IPS-NIHi7 (cell line): ENCODE results near the gene ABTB2.
A peak's percentile ranks its signal among the peaks of the same experiment; 100 is the strongest.

Experiments
- DNase-seq: peaks from one replicate; pipeline ENCODE4 v3.0.0; 2012; ENCODE audit warnings: mixed read lengths; ENCODE audit errors: extremely low spot score

ABTB2 gene

GRCh38 chr11:34214961-34215805 lies 142.6 kb downstream of the ABTB2 start:
- no peak for DNase-seq

- no peak for DNase-seq
These were observed 144.4 kb downstream of the ABTB2 start for GRCh38 chr11:34213366-34213765.

- DNase-seq, result no peak
These were observed 145.2 kb downstream of the ABTB2 start for GRCh38 chr11:34212566-34212965.

- DNase-seq, result peak; percentile 49
These were observed 148.0 kb downstream of the ABTB2 start for GRCh38 chr11:34209809-34210208.

GRCh38 chr11:34208266-34209135 lies 149.3 kb downstream of the ABTB2 start:
- no peak for DNase-seq

- DNase-seq, result no peak
These were observed 150.2 kb downstream of the ABTB2 start for GRCh38 chr11:34207487-34208180.

- no peak for DNase-seq
These were observed 151.2 kb downstream of the ABTB2 start for GRCh38 chr11:34206407-34207300.

GRCh38 chr11:34205326-34206035 lies 152.3 kb downstream of the ABTB2 start:
- DNase-seq, result no peak

GRCh38 chr11:34204396-34205279 lies 153.2 kb downstream of the ABTB2 start:
- no peak for DNase-seq

GRCh38 chr11:34203377-34203871 lies 154.4 kb downstream of the ABTB2 start:
- no peak for DNase-seq

GRCh38 chr11:34201129-34201528 lies 156.7 kb downstream of the ABTB2 start:
- no peak for DNase-seq

GRCh38 chr11:34199525-34199924 lies 158.3 kb downstream of the ABTB2 start:
- DNase-seq, result no peak

GRCh38 chr11:34198523-34198922 lies 159.3 kb downstream of the ABTB2 start:
- no peak for DNase-seq

GRCh38 chr11:34197256-34197655 lies 160.6 kb downstream of the ABTB2 start:
- no peak for DNase-seq

GRCh38 chr11:34194576-34195335 lies 163.1 kb downstream of the ABTB2 start:
- peak; percentile 53 for DNase-seq

- no peak for DNase-seq
These were observed 165.1 kb downstream of the ABTB2 start for GRCh38 chr11:34192481-34193401.

GRCh38 chr11:34191578-34191977 lies 166.2 kb downstream of the ABTB2 start:
- no peak for DNase-seq
